Measurements from ENCODE around the gene BCAS3.

GRCh38 chr17:61117983-61118382 is 440.3 kb downstream of the BCAS3 start:
- TF ChIP-seq GATA3 (IDR thresholded peaks at IDR 0.05; ENCODE audit: low read depth, low read length) (no peak), GATA2 (IDR thresholded peaks at IDR 0.05; ENCODE audit: low read depth, low read length) (no peak)

All from SH-SY5Y (cell line).